Mesenchymal stem cell (in vitro differentiated cells and primary cell): ENCODE results near the gene SFXN5.

Experiments
- DNase-seq: peaks from one replicate; pipeline ENCODE4 v3.0.0-alpha.2; 2013
- H2AFZ ChIP-seq: one replicate; pipeline ENCODE4 v1.6.1; 2013; ENCODE audit warnings: low read depth, mild to moderate bottlenecking, control low read depth, inconsistent platforms, low read length, moderate library complexity
- H2AK5ac ChIP-seq: 2 replicates; pipeline ENCODE4 v1.6.1; 2013; ENCODE audit warnings: low read length, moderate library complexity, mild to moderate bottlenecking, inconsistent platforms; ENCODE audit not compliant: severe bottlenecking
- H2BK120ac ChIP-seq: one replicate; pipeline ENCODE4 v1.6.1; 2013; ENCODE audit warnings: low read depth, mild to moderate bottlenecking, inconsistent platforms, low read length, moderate library complexity
- H2BK12ac ChIP-seq, 2 experiments: one replicate each; pipeline ENCODE4 v1.6.1; 2013; ENCODE audit warnings: inconsistent platforms in 2 of 2, low read length in 2 of 2, mild to moderate bottlenecking in 2 of 2, moderate library complexity in 2 of 2, control low read depth in 1 of 2
- H2BK15ac ChIP-seq: one replicate; pipeline ENCODE4 v1.6.1; 2013; ENCODE audit warnings: mild to moderate bottlenecking, low read depth, inconsistent platforms; ENCODE audit not compliant: poor library complexity, severe bottlenecking
- H2BK5ac ChIP-seq: 2 replicates; pipeline ENCODE4 v1.6.1; 2013; ENCODE audit warnings: low read depth, mild to moderate bottlenecking, low read length, control low read depth, inconsistent platforms; ENCODE audit not compliant: poor library complexity, severe bottlenecking
- H3K14ac ChIP-seq, 2 experiments: one replicate each; pipeline ENCODE4 v1.6.1; 2013; ENCODE audit warnings: inconsistent platforms in 2 of 2, low read length in 2 of 2, control low read depth in 1 of 2, mild to moderate bottlenecking in 1 of 2, moderate library complexity in 1 of 2
- H3K18ac ChIP-seq, 2 experiments: one replicate each; pipeline ENCODE4 v1.6.1; 2013; ENCODE audit warnings: inconsistent platforms in 2 of 2, low read length in 2 of 2, control low read depth in 1 of 2, low read depth in 1 of 2, mild to moderate bottlenecking in 1 of 2
- H3K23ac ChIP-seq, 2 experiments: one replicate each; pipeline ENCODE4 v1.6.1; 2013; ENCODE audit warnings: inconsistent platforms in 2 of 2, low read length in 2 of 2, mild to moderate bottlenecking in 2 of 2, moderate library complexity in 2 of 2, control low read depth in 1 of 2
- H3K27ac ChIP-seq: 2 replicates; pipeline ENCODE4 v1.5.1; 2013; ENCODE audit warnings: mild to moderate bottlenecking, moderate library complexity, low read length, control low read depth, inconsistent platforms; ENCODE audit not compliant: poor library complexity, severe bottlenecking
- H3K27me3 ChIP-seq, 2 experiments: 2 replicates each; pipeline versions ENCODE4 v1.6.1 to v1.7.0; 2013; ENCODE audit warnings: low read length in 2 of 2, mild to moderate bottlenecking in 2 of 2, moderate library complexity in 2 of 2, control low read depth in 1 of 2, inconsistent platforms in 1 of 2; ENCODE audit not compliant: control insufficient read depth in 1 of 2, insufficient read depth in 1 of 2
- H3K36me3 ChIP-seq, 2 experiments: 2 replicates each; pipeline versions ENCODE4 v1.6.1 to v1.7.0; 2013; ENCODE audit warnings: low read length in 2 of 2, control low read depth in 1 of 2, inconsistent platforms in 1 of 2, low read depth in 1 of 2, mild to moderate bottlenecking in 1 of 2; ENCODE audit not compliant: insufficient read depth in 2 of 2, control insufficient read depth in 1 of 2
- H3K4ac ChIP-seq, 2 experiments: one replicate each; pipeline ENCODE4 v1.6.1; 2013; ENCODE audit warnings: inconsistent platforms in 2 of 2, low read length in 2 of 2, mild to moderate bottlenecking in 2 of 2, moderate library complexity in 2 of 2, control low read depth in 1 of 2, low read depth in 1 of 2
- H3K4me1 ChIP-seq: 2 replicates; pipeline ENCODE4 v1.6.1; 2013; ENCODE audit warnings: low read depth, low read length, control low read depth; ENCODE audit not compliant: control insufficient read depth, insufficient read depth
- H3K4me2 ChIP-seq: 2 replicates; pipeline ENCODE4 v1.6.1; 2013; ENCODE audit warnings: low read length, mild to moderate bottlenecking, inconsistent platforms; ENCODE audit not compliant: poor library complexity, severe bottlenecking
- H3K4me3 ChIP-seq, 2 experiments: 2 replicates each; pipeline versions ENCODE4 v1.5.1 to v1.7.0; 2013; ENCODE audit warnings: low read length in 2 of 2, mild to moderate bottlenecking in 2 of 2, control low read depth in 1 of 2, low read depth in 1 of 2; ENCODE audit not compliant: insufficient read depth in 1 of 2
- H3K79me1 ChIP-seq: replicated peaks from 2 replicates; pipeline ENCODE4 v1.6.1; 2013; ENCODE audit warnings: mild to moderate bottlenecking, control low read depth, low read length, inconsistent platforms; ENCODE audit not compliant: poor library complexity, severe bottlenecking
- H3K9ac ChIP-seq: 2 replicates; pipeline ENCODE4 v1.7.0; 2013; ENCODE audit warnings: mild to moderate bottlenecking, low read length, moderate library complexity
- H3K9me3 ChIP-seq: 2 replicates; pipeline ENCODE4 v1.7.0; 2013; ENCODE audit warnings: mild to moderate bottlenecking, low read length; ENCODE audit not compliant: control insufficient read depth
- H4K8ac ChIP-seq: one replicate; pipeline ENCODE4 v1.6.1; 2013; ENCODE audit warnings: inconsistent platforms, mild to moderate bottlenecking, low read length, moderate library complexity
- H4K91ac ChIP-seq: one replicate; pipeline ENCODE4 v1.6.1; 2013; ENCODE audit warnings: mild to moderate bottlenecking, low read length, inconsistent platforms
- WGBS: methylation state at CpG from one replicate; pipeline ENCODE4 v1.1.7; 2013; ENCODE audit warnings: mixed read lengths; 5-methylcytosine and 5-hydroxymethylcytosine counted together

SFXN5 gene

DNA sequence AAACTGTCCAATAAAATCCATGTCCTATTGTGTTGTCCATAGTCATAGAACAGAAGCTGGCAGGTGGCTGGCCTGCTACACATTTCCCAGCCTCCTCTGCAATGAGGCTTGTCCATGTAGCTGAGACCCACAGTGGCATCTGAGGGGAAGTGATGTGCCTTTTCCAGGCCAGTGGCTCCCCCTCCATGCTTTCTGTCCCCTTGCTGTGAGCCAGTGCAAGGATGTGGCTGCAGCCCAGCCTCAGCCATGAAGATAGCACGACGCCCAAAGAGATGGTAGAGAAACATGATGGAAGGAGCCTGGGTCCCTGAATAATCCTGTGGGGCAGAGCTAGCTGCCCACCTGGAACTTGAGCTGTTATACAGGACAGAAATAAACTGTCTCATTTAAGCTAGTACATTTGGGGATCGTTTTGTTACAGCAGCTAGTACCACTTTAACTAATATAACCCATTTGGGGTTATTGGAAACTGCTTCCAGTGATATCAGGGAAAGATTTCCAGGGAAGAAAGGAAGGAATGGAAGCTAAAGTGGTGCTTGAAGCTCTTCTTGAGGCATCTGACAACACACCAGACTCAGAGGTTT, 40.3 kb downstream of the SFXN5 start:
- Histone ChIP-seq H4K8ac (no peak overlapping the region), H2BK5ac (no peak overlapping the region), H3K14ac (no peak overlapping the region), H3K27me3 (no peaks in the 10 kb centered on the region), H3K4me3 (peak overlapping the region in 1 of 2 experiments; percentile 3), H2AFZ (no peak overlapping the region), H4K91ac (no peak overlapping the region), H2AK5ac (no peak overlapping the region), H2BK15ac (peak overlapping the region; percentile 4), H3K9ac (no peak overlapping the region), H2BK12ac (peak overlapping the region in 1 of 2 experiments; percentile 83), H3K9me3 (no peaks in the 10 kb centered on the region), H3K27ac (no peak overlapping the region), H3K79me1 (peaks cover 9% of the 10 kb centered on the region), H3K36me3 (peaks cover 5 to 21% of the 10 kb centered on the region in 2 experiments), H2BK120ac (no peak overlapping the region), H3K4me2 (no peak overlapping the region), H3K23ac (peak overlapping the region in 1 of 2 experiments; percentile 25), H3K18ac (no peak overlapping the region), H3K4me1 (peaks cover 6% of the 10 kb centered on the region), H3K4ac (no peak overlapping the region)
- no peak for DNase-seq
- 100% methylated on average over 2 of the region's 3 CpGs for WGBS

DNA sequence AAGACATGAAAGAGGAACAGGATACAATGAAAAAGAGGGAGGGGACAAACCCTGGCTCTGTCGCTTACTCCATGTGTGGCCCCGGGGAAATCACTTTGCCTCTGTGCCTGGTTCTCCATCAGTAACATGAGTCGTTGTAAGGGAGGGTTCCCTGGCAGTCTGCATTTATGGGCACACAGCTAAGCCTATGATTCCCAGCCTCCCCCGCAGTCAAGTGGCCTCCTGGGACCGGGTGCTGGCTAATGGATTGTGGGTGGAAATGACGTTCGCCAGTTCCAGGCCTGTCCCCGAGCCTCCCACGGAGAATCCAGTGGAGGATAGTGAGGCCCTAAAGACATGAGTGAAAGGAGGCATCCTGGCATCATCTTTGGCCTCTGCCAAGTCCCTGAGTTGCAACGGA, 42.7 kb downstream of the SFXN5 start:
- 82% methylated on average over 10 of the region's 10 CpGs for WGBS
- H2BK12ac ChIP-seq, result no peak overlapping the region
- H2AK5ac ChIP-seq, result no peak overlapping the region
- no peak overlapping the region for H4K91ac ChIP-seq
- H2BK120ac ChIP-seq, result no peak overlapping the region
- H3K27ac ChIP-seq, result no peak overlapping the region
- no peaks in the 10 kb centered on the region for H3K27me3 ChIP-seq
- H3K4ac ChIP-seq, result no peak overlapping the region
- H4K8ac ChIP-seq, result no peak overlapping the region
- H3K18ac ChIP-seq, result no peak overlapping the region
- peaks cover 5 to 15% of the 10 kb centered on the region in 2 experiments for H3K36me3 ChIP-seq
- H2AFZ ChIP-seq, result peak overlapping the region; percentile 37
- DNase-seq, result no peak
- H3K9ac ChIP-seq, result no peak overlapping the region
- H3K9me3 ChIP-seq, result no peaks in the 10 kb centered on the region
- H3K23ac ChIP-seq, result no peak overlapping the region
- H2BK15ac ChIP-seq, result no peak overlapping the region
- no peak overlapping the region for H3K14ac ChIP-seq
- no peak overlapping the region for H3K4me3 ChIP-seq
- no peak overlapping the region for H3K4me2 ChIP-seq
- no peak overlapping the region for H2BK5ac ChIP-seq
- H3K79me1 ChIP-seq, result peaks cover 10% of the 10 kb centered on the region
- H3K4me1 ChIP-seq, result peaks cover 4% of the 10 kb centered on the region

GRCh38 chr2:73027340-73027739, 44.2 kb downstream of the SFXN5 start:
- no peak overlapping the region for H3K9ac ChIP-seq
- peaks cover 8 to 18% of the 10 kb centered on the region in 2 experiments for H3K36me3 ChIP-seq
- WGBS, result 97% methylated on average over 1 of the region's 1 CpG
- H3K9me3 ChIP-seq, result no peaks in the 10 kb centered on the region
- H4K8ac ChIP-seq, result no peak overlapping the region
- H3K4ac ChIP-seq, result no peak overlapping the region
- no peak overlapping the region for H4K91ac ChIP-seq
- no peak overlapping the region for H3K23ac ChIP-seq
- H2AK5ac ChIP-seq, result no peak overlapping the region
- no peak overlapping the region for H2AFZ ChIP-seq
- no peak overlapping the region for H2BK120ac ChIP-seq
- H2BK5ac ChIP-seq, result no peak overlapping the region
- H3K4me2 ChIP-seq, result no peak overlapping the region
- no peak overlapping the region for H3K18ac ChIP-seq
- peaks cover 11% of the 10 kb centered on the region for H3K79me1 ChIP-seq
- no peak overlapping the region for H3K14ac ChIP-seq
- DNase-seq, result no peak
- H2BK15ac ChIP-seq, result no peak overlapping the region
- no peak overlapping the region for H3K4me3 ChIP-seq
- no peaks in the 10 kb centered on the region for H3K27me3 ChIP-seq
- peaks cover 4% of the 10 kb centered on the region for H3K4me1 ChIP-seq
- no peak overlapping the region for H2BK12ac ChIP-seq
- H3K27ac ChIP-seq, result no peak overlapping the region

- peaks cover 15 to 19% of the 10 kb centered on the region in 2 experiments for H3K36me3 ChIP-seq
- no peak overlapping the region for H3K9ac ChIP-seq
- H3K23ac ChIP-seq, result no peak overlapping the region
- H4K8ac ChIP-seq, result no peak overlapping the region
- no peak overlapping the region for H3K4me2 ChIP-seq
- H2AK5ac ChIP-seq, result no peak overlapping the region
- H3K4me1 ChIP-seq, result peaks cover 16% of the 10 kb centered on the region
- H2BK12ac ChIP-seq, result no peak overlapping the region
- no peak overlapping the region for H3K18ac ChIP-seq
- no peak for DNase-seq
- H3K79me1 ChIP-seq, result peaks cover 7% of the 10 kb centered on the region
- H3K27ac ChIP-seq, result no peak overlapping the region
- H2AFZ ChIP-seq, result no peak overlapping the region
- H3K9me3 ChIP-seq, result no peaks in the 10 kb centered on the region
- no peak overlapping the region for H3K14ac ChIP-seq
- no peak overlapping the region for H2BK120ac ChIP-seq
- no peak overlapping the region for H3K4ac ChIP-seq
- no peak overlapping the region for H4K91ac ChIP-seq
- H3K27me3 ChIP-seq, result no peaks in the 10 kb centered on the region
- no peak overlapping the region for H2BK15ac ChIP-seq
- WGBS, result 92% methylated on average over 1 of the region's 1 CpG
- H3K4me3 ChIP-seq, result no peak overlapping the region
- H2BK5ac ChIP-seq, result no peak overlapping the region
These were observed 48.0 kb downstream of the SFXN5 start for GRCh38 chr2:73023497-73023896.
